ENCODE measurements around the gene EHBP1L1.
A peak's percentile ranks its signal among the peaks of the same experiment; 100 is the strongest.
"Not testable (repeated sequence)": the region's sequence is repeated elsewhere in the genome, so short reads cannot be mapped to it uniquely, and the experiment has no call there.

EHBP1L1 gene

GRCh38 chr11:65619281-65619928 lies 43.6 kb downstream of the EHBP1L1 start:
- no peak for DNase-seq

GRCh38 chr11:65620666-65621065 lies 44.8 kb downstream of the EHBP1L1 start:
- DNase-seq, result no peak

GRCh38 chr11:65621460-65621859 lies 45.6 kb downstream of the EHBP1L1 start:
- DNase-seq, result no peak

- no peak for DNase-seq
These were observed 46.2 kb downstream of the EHBP1L1 start for GRCh38 chr11:65622011-65622410.

- DNase-seq, result no peak
These were observed 47.3 kb downstream of the EHBP1L1 start for GRCh38 chr11:65623177-65623576.

DNA sequence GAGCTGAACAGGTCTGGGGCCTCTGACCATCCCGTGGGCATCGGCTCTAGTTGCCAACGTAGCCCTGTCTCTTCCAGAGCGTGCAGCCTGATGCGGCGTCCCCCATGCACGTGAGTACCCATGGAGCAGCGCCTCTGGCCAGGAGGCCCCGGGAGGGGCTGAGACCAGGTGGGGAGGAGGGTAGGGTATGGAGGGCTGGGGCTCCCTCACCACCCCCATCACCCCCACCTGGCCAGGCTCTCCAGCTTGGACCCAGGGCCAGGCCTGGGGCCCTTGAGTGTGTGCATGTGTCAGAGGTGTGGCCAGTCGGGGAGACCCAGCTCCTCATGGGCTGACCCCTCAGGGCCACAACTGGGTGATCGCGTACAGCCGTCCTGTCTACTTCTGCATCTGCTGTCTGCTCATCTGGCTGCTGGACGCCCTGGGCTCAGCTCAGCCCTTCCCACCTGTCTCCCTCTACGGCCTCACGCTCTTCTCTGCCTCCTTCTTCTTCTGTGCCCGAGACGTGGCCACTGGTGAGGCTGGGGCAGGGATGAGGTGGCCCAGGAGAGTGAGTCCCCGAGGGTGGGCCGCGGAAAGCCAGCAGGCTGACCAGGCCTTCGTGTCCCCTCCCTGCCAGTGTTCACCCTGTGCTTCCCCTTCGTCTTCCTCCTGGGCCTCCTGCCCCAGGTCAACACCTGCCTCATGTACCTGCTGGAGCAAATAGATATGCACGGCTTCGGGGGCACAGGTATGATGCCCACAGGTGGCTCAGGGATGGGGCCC lies 48.2 kb downstream of the EHBP1L1 start:
- DNase-seq, result no peak

GRCh38 chr11:65624931-65625627 lies 49.2 kb downstream of the EHBP1L1 start:
- DNase-seq, result no peak

GRCh38 chr11:65625628-65626342 lies 49.9 kb downstream of the EHBP1L1 start:
- DNase-seq, result peak; percentile 24

DNA sequence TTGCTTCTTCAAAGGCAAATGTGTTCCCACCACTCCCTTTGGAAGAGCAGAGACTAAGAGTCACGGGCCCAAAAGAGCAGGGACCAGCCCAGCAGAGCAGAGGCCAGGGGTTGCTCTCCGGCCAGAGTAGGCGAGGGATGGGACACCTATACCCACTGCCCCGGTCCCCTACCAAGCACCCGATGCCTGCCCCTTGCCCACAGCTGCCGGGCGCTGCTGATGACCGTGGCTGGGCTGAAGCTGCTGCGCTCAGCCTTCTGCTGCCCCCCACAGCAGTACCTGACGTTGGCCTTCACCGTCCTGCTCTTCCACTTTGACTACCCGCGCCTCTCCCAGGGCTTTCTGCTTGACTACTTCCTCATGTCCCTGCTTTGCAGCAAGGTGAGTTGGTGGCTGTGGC lies 51.3 kb downstream of the EHBP1L1 start:
- no peak for DNase-seq

GRCh38 chr11:65629579-65629978 lies 53.7 kb downstream of the EHBP1L1 start:
- no peak for DNase-seq

DNA sequence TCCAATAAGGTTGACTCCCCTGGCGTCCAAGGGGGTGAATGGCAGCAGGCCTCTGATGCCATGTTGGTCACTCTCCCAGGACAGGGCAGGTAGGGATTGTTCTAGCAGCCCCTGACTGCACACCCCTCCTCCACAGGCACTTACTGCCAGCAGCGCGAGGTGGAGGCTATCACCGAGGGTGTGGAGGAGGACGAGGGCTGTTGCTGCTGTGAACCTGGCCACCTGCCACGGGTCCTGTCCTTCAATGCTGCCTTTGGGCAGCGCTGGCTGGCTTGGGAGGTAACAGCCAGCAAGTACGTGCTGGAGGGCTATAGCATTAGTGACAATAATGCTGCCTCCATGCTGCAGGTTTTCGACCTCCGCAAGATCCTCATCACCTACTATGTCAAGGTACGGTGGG lies 54.4 kb downstream of the EHBP1L1 start:
- DNase-seq, result no peak

DNA sequence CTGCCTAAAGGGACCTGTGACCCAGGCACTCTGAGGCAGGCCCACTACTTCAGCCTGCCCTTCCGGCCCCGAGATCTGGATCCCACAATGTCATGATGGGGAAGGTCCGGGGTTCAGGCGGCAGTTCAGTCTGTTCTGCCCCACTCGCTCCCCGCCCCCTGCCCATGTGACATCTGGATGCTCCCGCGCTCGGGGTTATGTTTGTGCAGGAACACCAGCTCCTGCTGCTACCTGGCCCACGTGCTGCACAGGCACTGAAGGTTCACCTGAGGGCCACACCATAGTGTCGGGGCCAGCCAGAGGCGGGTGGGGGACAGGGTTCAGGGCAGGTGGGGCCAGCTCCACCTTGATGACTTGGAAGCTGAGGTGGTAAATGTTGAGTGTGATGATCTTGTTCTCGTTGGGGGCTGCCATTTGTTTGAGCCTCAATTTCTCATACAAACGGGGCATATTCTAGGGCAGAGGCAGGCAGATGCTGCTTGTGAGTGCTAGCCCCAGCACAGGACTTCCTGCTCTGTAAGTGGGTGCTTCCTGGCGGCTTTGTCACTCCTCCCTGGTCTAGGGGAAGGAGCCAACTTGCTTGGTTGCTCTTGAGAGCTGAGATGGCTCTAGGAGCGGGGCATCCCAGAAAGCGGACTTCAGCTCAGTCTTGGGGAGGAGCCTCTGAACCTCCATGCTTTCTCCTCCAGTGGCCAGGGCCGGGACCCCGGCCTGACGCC lies 57.7 kb downstream of the EHBP1L1 start:
- DNase-seq, result no peak

- DNase-seq, result no peak
These were observed 58.2 kb downstream of the EHBP1L1 start for GRCh38 chr11:65634109-65634436.

- DNase-seq, result no peak
These were observed 58.6 kb downstream of the EHBP1L1 start for GRCh38 chr11:65634440-65634839.

- no peak for DNase-seq
These were observed 59.3 kb downstream of the EHBP1L1 start for GRCh38 chr11:65634905-65635731.

- DNase-seq, result no peak
These were observed 60.5 kb downstream of the EHBP1L1 start for GRCh38 chr11:65636108-65637031.

DNA sequence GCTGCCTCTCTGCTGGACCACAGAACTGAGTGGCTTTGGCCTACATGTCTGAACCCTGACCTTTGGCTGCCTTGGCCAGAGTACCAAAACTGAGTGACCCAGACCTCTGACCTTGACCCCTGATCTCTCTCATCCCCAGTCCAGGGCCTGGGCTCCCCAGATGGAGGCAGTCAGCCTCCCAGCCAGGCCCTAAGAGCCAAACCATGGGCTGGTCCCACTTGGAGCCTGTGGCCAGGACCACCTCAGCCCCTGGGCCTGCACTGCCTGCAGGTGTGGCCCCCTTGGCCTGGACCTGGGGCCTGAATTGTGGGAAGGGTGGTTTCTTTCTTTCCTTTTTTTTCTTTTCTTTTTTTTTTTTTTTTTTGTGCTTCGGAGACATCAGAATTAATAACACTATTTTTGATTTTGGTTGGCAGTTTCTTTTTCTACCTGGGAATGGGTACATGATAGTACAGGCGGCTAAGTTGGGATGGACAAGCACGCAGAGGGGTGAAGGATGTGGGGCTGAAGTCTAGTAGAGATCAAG lies 61.2 kb downstream of the EHBP1L1 start:
- no peak for DNase-seq

GRCh38 chr11:65637794-65638419 lies 62.1 kb downstream of the EHBP1L1 start, which contains the start of gene SIPA1:
TSS of gene SIPA1 (plus strand) at chr11:65638101. CDS start at chr11:65640922, 2,821 bp downstream.
- peak; percentile 95 for DNase-seq

GRCh38 chr11:65639228-65639597 lies 63.4 kb downstream of the EHBP1L1 start:
- not testable (repeated sequence) for DNase-seq

Data from HCEC 1CT (cell line).